GM10248 (cell line): ENCODE results near the gene TBC1D30.

Experiments
- CTCF ChIA-PET: fragments of 300-600 bp; sonication (Branson Sonifier 250); formaldehyde crosslinking; extraction: SDS; loops from one replicate; lab custom pipeline; 2021; ENCODE audit warnings: antibody characterized with exemption; lab: Yijun Ruan, JAX
- POLR2A ChIA-PET: fragments of 350-650 bp; sonication (Branson Sonifier 250); formaldehyde crosslinking; extraction: SDS; loops from one replicate; lab custom pipeline; 2020; ENCODE audit warnings: antibody characterized with exemption; lab: Yijun Ruan, JAX
- DNase-seq: peaks from one replicate; pipeline ENCODE4 v3.0.0; 2012; ENCODE audit errors: extremely low spot score
- TF ChIP-seq, protein P1 (sequence below): IDR thresholded peaks from 2 replicates; pipeline ENCODE4 v1.5.1; 2012; ENCODE audit warnings: mild to moderate bottlenecking, low read depth; ENCODE audit errors: extremely low read depth, missing control alignments, control extremely low read depth

Gene TBC1D30

DNA sequence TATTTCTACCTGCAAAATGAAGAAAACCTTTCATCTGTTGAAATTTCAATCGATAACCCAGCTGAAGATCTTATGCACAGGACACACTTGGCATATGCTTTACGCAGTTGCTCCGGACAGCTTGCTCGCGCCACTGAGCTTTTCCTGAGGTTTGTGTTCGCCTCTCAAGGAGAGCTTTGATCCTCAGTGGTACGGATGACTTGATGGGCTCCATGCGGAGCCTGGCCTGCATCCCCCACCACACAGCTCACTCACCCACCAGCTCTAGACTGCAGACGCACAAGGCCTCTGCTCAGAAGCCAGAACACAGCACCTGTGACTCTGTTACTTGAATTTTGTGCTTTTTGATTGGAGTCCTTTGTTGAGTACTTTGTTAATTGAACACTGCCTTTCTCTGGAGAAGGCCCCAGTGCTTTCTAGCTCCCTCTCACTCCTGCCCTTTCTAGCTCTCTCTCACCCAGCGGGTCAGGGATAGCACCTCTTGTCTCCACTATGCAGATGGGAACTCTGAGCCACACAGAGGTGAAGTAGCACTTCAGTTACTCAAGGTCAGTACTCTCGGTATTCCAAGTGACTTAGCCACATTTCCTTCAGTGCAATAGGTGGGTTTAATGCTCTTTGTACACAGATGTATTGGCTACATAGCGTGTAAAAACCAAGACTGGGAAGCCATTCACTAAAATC lies 52.1 kb downstream of the TBC1D30 start:
- TF ChIP-seq, protein P1, sequence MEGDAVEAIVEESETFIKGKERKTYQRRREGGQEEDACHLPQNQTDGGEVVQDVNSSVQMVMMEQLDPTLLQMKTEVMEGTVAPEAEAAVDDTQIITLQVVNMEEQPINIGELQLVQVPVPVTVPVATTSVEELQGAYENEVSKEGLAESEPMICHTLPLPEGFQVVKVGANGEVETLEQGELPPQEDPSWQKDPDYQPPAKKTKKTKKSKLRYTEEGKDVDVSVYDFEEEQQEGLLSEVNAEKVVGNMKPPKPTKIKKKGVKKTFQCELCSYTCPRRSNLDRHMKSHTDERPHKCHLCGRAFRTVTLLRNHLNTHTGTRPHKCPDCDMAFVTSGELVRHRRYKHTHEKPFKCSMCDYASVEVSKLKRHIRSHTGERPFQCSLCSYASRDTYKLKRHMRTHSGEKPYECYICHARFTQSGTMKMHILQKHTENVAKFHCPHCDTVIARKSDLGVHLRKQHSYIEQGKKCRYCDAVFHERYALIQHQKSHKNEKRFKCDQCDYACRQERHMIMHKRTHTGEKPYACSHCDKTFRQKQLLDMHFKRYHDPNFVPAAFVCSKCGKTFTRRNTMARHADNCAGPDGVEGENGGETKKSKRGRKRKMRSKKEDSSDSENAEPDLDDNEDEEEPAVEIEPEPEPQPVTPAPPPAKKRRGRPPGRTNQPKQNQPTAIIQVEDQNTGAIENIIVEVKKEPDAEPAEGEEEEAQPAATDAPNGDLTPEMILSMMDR, result no peak
- CTCF ChIA-PET, result interaction anchor here (0.9 to 5.7 kb wide), 11 partner anchors 8 to 250 kb away, joined by 3 to 37 read pairs (median 7); no protein-coding TSS in a partner anchor
- DNase-seq, result no peak
- POLR2A ChIA-PET, result no interaction called here

- POLR2A ChIA-PET, result interaction anchor here (0.6 kb wide), 1 partner anchor 81 kb away, joined by 6 read pairs; no protein-coding TSS in a partner anchor
- CTCF ChIA-PET, result interaction anchor here (1.2 to 5.7 kb wide), 8 partner anchors 11 to 249 kb away, joined by 4 to 37 read pairs (median 8); no protein-coding TSS in a partner anchor
- peak; percentile 63 for DNase-seq
- TF ChIP-seq, protein P1, result no peak
These were observed 53.0 kb downstream of the TBC1D30 start for GRCh38 chr12:64877363-64878004.

DNA sequence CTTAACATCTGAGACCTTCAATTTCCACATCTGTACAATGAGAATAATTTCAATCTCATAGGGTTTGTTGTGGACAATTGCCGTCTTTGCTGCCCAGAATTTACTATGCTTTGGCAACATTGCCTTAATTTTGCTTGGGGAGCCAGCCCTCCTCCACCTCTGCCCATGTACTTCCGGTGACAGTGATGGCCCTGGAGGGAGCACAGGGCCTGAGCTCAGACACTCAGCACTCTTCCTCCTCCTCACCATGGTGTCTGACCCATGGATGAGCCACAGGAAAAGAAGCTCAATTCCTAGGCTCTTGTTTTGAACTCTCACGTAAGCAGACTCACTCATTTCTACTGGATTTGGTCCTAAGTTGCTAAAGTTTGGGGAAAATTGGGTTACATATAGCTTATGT lies 58.2 kb downstream of the TBC1D30 start:
- ChIA-PET CTCF (interaction anchor here (0.9 to 2.5 kb wide), 10 partner anchors 10 to 1181 kb away, joined by 3 to 21 read pairs (median 4); no protein-coding TSS in a partner anchor), POLR2A (no interaction called here)

GRCh38 chr12:64883264-64884163 lies 59.1 kb downstream of the TBC1D30 start:
- DNase-seq, result no peak
- ChIA-PET CTCF (interaction anchor here (0.9 to 2.5 kb wide), 14 partner anchors 8 to 1180 kb away, joined by 3 to 21 read pairs (median 5); no protein-coding TSS in a partner anchor), POLR2A (interaction anchor here (0.6 kb wide), 2 partner anchors 82 to 858 kb away, joined by 3 to 4 read pairs; no protein-coding TSS in a partner anchor)
- TF ChIP-seq, protein P1, result no peak

More for the DNA sequence above, 58.2 kb downstream of the TBC1D30 start:
- DNase-seq, result no peak
- TF ChIP-seq, protein P1, result no peak

DNA sequence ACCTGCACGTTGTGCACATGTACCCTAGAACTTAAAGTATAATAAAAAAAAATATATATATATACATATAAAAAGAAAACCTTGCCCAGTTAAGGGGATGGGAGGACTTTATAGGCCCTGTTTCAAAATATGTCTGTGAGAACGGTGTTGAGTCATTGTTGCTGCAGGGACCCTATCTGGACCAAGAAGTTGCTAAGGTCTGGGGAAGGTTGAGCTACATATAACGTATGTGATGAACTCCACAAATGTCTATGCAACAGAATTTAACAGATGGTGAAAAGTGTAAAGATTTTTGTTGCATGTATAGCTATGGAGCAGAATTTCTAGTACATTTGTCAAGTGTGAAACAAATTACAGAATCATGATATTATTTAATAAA lies 59.7 kb downstream of the TBC1D30 start:
- no peak for DNase-seq
- ChIA-PET POLR2A (no interaction called here), CTCF (interaction anchor here (0.9 to 2.5 kb wide), 5 partner anchors 9 to 87 kb away, joined by 3 to 21 read pairs (median 8); no protein-coding TSS in a partner anchor)
- TF ChIP-seq, protein P1, result no peak

GRCh38 chr12:64884728-64885127 lies 60.3 kb downstream of the TBC1D30 start:
- ChIA-PET CTCF (interaction anchor here (1.4 to 2.5 kb wide), 4 partner anchors 8 to 88 kb away, joined by 5 to 21 read pairs (median 8); no protein-coding TSS in a partner anchor), POLR2A (no interaction called here)
- TF ChIP-seq, protein P1, result no peak
- DNase-seq, result no peak
